ENCODE results near the gene ELMO2.

The ELMO2 gene

GRCh38 chr20:46365487-46366220, 40.8 kb downstream of the ELMO2 start:
- DNase-seq: no peak

GRCh38 chr20:46364670-46365486, 41.5 kb downstream of the ELMO2 start:
- no peak for DNase-seq

- DNase-seq: peak; percentile 89
Measured at GRCh38 chr20:46363874-46364669, 42.3 kb downstream of the ELMO2 start.

GRCh38 chr20:46362921-46363867, 43.2 kb downstream of the ELMO2 start:
- no peak for DNase-seq

- no peak for DNase-seq
Measured at GRCh38 chr20:46361811-46362210, 44.6 kb downstream of the ELMO2 start.

- DNase-seq: no peak
Measured at GRCh38 chr20:46361381-46361780, 45.0 kb downstream of the ELMO2 start.

GRCh38 chr20:46359233-46359751, 47.1 kb downstream of the ELMO2 start:
- DNase-seq: no peak

- no peak for DNase-seq
Measured at GRCh38 chr20:46358346-46359058, 47.9 kb downstream of the ELMO2 start.

- DNase-seq: no peak
Measured at GRCh38 chr20:46357030-46357514, 49.3 kb downstream of the ELMO2 start.

- no peak for DNase-seq
Measured at GRCh38 chr20:46356195-46357029, 50.0 kb downstream of the ELMO2 start.

GRCh38 chr20:46355778-46356177, 50.6 kb downstream of the ELMO2 start:
- DNase-seq: no peak

- DNase-seq: no peak
Measured at GRCh38 chr20:46354920-46355654, 51.3 kb downstream of the ELMO2 start.

- no peak for DNase-seq
Measured at GRCh38 chr20:46354207-46354555, 52.2 kb downstream of the ELMO2 start.

- no peak for DNase-seq
Measured at GRCh38 chr20:46353500-46354206, 52.8 kb downstream of the ELMO2 start.

GRCh38 chr20:46352370-46352938, 54.0 kb downstream of the ELMO2 start:
- DNase-seq: no peak

GRCh38 chr20:46351357-46352058, 54.9 kb downstream of the ELMO2 start:
- no peak for DNase-seq

- DNase-seq: no peak
Measured at GRCh38 chr20:46350986-46351267, 55.5 kb downstream of the ELMO2 start.
